Stimulated activated CD4-positive, alpha-beta T cell treated with anti-CD3 and anti-CD28 coated beads, Interleukin-15, amount 100 ng/mL, for 24 hours (primary cell): ENCODE results near the gene NAT8L.
"Not testable (repeated sequence)": the region's sequence is repeated elsewhere in the genome, so short reads cannot be mapped to it uniquely, and the experiment has no call there.

Experiments
- DNase-seq: peaks from one replicate; pipeline ENCODE4 v3.0.0-alpha.2; 2020

NAT8L gene, protein sequence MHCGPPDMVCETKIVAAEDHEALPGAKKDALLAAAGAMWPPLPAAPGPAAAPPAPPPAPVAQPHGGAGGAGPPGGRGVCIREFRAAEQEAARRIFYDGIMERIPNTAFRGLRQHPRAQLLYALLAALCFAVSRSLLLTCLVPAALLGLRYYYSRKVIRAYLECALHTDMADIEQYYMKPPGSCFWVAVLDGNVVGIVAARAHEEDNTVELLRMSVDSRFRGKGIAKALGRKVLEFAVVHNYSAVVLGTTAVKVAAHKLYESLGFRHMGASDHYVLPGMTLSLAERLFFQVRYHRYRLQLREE

DNA sequence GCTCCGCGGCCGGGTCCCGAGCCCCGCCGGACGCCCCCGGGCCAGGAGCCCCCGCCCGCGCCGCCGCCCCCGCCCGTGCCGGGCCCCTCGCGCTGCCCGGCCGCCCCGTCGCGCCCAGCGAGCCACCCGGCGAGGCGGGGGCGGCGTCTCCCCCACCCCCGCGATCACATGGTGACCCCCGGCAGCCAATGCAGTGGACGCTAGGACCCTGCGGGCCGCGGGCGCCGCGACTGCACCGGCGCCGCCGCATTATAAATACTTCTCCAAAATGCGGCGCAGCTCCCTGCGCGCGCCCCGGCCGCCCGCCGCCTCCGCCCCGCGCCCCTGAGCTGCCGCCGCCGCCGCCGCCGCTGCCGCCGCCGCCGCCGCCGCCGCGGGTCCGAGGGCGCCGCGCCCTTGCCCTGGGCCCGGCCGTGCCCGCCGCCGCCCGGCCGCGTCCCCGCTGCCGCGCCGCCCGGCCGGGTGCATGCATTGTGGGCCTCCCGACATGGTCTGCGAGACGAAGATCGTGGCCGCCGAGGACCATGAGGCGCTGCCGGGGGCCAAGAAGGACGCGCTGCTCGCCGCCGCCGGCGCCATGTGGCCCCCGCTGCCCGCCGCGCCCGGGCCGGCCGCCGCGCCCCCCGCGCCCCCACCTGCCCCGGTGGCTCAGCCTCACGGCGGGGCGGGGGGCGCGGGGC lies at the start of gene NAT8L:
Gene NAT8L (plus strand): TSS at position 282 of the 680 bp plus-strand sequence. CDS start 185 bp downstream, at position 467.
- peak; percentile 35 for DNase-seq

DNA sequence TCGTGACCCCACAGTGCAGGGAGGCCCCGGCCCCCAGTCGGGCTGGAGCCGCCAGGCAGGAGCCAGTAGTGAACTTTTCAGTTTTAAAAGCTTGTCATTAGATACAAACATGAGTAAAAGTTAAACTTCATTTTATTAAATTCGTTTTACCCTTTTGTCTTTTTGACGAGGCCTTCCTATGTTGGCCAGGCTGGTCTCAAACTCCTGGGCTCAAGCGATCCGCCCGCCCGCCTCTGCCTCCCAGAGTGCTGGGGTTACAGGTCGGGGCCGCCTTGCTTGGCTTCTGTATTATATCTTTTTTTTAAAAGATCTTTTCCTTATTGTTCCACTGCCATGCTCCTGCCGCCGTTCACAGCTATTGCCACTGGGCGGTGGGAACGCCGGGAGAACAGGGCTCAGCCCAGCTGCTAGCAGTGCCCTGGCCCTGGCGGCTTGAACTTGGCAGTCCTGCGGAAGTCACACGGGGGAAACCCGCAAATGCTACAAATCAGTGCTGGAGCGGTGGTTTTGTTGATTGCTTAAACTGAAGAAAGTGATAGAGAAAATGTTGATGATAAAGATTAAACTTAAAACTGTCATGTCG lies 49.4 kb upstream of the NAT8L start:
- DNase-seq = peak; percentile 68

DNA sequence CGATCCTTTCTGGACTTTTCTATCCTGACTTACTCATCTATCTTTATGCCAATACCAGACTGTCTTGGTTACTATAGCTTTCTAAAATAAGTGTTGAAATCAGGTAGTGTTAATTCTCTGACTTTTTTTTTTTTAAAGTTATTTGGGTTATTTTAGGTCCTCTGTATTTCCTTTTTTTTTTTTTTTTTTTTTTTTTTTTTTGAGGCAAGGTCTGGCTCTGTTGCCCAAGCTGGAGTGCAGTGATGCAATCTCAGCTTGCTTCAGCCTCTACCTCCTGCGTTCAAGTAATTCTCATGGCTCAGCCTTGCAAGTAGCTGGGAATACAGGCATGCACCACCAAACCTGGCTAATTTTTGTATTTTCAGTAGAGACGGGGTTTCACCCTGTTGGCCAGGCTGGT lies 47.5 kb upstream of the NAT8L start:
- no peak for DNase-seq

DNA sequence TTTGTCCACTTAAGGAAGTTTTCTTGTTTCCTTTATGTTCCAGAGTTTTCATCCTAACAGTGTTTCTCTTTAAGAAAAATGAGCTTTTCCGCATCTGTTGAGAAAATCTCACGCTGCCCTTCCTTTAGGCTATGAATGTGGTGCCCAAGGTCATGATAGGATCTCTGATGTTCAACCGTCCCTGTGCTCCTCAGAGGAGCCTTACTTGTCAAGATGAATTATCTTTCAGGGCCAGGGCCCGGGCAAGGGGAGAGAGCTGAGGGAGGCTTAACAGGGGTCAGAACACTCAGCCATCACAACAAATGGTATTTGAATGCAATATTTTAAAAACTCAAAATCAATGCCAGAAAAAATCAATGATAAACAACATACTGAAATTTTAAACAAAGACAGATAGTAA lies 44.1 kb upstream of the NAT8L start:
- DNase-seq = no peak

DNA sequence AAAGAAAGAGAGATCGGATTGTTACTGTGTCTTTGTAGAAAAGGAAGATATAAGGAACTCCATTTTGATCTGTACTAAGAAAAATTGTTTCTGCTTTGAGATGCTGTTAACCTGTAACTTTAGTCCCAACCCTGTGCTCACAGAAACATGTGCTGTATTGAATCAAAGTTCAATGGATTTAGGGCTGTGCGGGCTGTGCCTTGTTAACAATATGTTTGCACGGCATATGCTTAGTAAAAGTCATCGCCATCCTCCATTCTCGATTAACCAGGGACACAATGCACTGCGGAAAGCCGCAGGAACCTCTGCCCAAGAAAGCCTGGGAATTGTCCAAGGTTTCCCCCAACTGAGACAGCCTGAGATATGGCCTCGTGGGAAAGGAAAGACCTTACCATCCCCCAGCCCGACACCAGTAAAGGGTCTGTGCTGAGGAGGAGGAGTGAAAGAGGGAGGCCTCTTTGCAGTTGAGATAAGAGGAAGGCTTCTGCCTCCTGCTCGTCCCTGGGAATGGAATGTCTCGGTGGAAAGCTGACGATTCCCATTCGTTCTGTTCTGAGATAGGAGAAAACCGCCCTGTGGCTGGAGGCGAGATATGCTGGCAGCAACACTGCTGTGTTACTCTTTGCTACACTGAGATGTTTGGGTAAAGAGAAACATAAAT lies 37.6 kb upstream of the NAT8L start:
- DNase-seq = not testable (repeated sequence)

DNA sequence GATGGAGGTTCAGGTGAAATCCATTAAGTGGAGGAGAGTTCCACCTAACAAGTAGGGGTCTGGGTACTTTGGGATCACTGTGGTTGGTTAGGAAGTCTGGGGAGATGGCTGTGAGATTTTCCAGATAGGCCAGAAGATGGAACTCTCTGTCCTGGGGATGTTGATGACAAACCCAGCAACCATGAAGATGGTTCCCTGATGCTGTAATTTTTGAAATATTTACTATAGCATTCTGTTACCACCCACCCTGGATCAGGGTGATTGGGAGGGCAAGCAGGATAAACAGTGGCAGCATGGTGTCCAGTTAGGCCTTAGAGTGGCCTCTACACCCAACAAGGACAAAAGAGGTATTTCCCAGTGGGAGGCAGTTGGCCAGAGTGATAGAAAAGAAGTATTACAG lies 34.4 kb upstream of the NAT8L start:
- no peak for DNase-seq

DNA sequence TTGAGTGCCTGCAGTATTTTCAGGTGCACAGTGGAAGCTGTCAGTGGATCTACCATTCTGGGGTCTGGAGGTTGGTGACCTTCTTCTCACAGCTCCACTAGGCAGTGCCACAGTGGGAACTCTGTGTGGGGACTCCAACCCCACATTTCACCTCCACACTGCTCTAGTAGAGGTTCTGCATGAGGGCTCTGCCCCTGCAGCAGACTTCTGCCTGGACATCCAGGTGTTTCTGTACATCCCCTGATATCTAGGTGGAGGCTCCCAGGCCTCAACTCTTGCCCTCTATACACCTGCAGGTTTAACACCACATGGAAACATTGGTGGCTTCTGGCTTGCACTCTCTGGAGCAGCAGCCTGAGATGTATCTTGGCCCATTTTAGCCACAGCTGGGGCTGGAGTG lies 33.3 kb upstream of the NAT8L start:
- no peak for DNase-seq

DNA sequence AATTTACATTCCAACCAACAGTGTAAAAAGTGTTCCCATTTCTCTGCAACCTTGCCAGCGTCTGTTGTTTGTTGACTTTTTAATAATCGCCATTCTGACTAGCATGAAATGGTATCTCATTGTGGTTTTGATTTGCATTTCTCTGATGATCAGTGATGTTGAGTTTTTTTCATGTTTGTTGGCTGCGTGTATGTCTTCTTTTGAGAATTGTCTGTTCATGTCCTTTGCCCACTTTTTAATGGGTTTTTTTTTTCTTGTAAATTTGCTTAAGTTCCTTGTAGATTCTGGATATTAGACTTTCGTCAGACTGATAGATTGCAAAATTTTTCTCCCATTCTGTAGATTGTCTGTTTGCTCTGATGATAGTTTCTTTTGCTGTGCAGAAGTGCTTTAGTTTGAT lies 32.0 kb upstream of the NAT8L start:
- not testable (repeated sequence) for DNase-seq

DNA sequence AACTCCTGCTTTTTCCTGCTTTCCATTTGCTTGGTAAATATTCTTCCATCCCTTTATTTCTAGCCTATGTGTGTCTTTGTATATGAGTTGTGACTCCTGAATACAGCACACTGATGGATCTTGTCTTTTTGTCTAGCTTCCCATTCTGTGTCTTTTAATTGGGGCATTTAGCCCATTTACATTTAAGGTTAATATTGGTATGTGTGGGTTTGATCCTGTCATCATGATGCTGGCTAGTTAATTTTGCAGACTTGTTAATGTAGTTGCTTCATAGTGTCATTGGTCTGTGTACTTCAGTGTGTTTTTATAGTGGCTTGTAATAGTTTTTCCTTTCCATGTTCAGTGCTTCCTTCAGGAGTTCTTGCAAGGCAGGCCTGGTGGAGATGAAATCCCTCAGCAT lies 28.0 kb upstream of the NAT8L start:
- not testable (repeated sequence) for DNase-seq

DNA sequence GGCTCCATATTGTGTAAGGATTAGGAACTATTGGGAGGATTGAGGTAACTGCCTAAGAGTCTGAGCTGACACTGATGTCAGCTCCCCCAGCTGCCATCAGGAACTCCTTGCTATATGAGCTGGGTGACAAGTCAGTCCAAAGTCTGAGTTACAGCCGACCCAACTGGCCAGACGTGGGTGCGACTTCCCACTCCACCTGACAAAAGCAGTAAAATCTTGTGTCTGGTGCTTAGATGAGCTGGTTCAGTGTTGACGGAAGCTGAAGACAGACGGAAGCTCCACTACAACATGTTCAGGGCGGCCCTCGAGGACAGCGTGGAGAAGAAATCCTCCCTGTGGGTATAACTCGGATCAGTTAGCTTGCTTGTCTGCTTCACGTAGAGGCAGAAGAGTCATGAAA lies 22.8 kb upstream of the NAT8L start:
- no peak for DNase-seq

DNA sequence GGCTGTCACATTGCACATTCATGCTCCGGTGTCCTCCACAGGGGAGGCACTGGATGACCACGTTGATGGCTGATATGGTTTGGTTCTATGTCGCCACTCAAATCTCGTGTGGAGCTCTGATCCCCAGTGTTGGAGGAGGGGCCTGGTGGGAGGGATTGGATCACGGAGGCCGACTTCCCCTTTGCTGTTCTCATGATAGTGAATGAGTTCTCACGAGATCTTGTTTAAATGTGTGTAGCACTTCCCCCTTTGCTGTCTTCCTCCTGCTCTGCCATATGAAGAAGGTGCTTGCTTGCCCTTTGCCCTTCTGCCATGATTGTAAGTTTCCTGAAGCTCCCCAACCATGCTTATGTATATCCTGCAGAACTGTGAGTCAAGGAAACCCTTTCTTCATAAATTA lies 22.3 kb upstream of the NAT8L start:
- DNase-seq = no peak

DNA sequence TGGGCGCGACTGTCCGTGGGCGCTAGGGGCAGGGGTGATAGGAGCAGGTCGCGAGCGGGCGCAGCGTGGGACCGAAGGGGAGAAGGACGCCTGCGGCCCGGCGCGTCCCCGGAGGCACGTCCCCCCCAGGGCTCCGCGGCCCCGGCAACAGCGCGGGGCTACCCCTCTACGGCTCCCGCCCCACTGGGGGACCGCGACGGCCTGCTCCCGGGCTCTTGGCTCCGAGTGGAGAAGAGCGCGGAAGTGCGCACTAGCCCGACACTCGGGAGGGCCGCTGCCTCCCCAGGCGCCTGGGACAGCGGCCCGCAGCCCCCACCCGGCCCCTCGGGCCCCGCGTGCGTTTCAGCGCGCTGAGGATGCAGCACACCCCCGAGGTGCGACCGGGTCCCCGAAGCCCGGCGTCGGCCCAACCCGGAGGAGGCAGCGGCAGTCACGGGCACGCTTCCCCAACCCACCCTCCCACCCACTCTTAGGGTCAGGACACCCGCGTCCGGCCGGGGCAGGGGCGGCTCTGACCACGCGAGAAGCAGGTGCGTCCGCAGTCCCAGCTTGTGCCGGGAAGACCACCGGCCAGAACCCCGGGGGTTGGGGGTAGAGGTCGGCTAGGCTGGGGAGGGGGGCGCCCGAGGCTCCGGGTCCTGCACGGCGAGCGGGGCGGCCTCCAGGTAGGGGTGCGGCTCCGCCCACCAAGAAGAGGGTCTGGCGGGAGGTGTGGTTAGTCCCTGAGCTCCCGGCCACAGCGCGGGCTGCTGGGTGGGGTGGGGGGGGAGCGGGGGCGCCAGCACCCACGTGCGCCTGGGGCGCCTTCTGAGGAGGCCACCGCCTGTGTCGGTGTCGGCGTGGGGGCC lies 18.5 kb upstream of the NAT8L start:
- no peak for DNase-seq

DNA sequence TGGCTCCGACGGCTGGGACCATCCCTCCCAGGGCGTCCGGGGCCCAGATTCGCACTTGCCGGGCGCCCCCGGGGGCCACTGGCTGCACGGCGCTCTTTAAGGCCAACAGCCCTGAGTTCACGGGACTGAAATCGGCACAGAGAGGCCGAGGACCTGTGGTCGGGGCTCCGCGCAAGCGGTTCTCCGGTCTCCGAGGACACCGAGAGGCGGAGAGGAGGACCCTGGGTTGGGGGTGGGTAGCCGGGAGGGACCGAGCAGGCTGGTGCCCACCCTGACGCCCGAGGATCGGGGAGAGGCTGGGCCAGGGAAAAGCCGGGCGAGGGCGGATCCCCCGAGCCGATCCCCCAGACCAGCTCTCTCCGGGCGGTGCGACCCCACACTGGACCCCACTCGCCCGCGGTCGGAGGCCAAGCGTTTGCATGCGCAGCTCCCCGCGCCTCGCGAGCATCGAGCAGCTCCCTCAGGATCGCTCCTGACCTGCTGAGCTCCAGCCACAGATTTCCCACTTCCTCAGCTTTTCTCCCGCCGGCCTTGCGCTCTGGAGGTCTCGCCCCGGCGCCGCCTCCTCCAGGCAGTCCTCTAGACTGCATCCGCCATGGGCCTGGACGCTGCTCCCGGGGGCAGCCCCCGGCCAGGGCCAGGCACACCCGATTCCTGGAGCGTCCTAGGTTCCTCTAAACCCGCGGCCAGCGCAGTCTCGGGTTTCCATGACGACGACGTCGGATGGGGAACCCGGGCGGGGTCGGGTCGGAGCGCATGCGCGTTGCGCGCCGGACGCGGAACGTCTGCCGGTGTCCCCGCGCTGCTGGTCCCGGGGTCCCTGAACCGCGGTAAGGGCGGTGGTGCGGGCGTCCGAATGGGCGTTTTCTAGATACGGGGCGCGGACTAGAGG lies 17.6 kb upstream of the NAT8L start:
- peak; percentile 95 for DNase-seq

DNA sequence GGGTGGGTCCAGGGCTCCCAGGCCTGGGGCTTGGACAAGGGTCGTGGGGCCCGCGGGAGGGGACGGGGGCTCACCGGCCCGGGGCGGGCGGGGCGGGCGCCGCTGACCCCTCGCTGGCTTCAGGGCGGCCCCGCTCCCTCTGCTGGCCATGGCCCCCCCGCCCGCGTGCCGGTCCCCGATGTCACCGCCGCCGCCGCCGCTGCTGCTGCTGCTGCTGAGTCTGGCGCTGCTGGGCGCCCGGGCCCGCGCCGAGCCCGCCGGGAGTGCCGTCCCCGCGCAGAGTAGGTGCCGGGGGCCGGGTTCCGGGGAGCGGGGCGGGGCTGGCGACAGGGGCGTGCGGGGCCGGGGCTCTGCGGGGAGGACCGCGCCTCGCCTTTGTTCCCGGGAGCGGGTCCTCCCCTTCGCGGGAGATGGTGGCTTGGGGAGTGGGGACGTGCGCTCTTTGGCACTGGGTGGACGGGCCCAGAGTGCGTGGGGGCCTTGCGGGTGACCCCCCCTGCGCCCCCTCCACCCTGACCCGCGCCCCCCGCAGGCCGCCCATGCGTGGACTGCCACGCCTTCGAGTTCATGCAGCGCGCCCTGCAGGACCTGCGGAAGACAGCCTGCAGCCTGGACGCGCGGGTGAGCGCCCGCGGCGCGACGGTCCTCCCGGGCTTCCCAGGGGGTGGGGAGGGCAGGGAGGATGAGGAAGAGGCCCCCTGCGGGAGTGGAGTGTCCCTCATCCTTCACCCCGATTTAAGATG lies 16.8 kb upstream of the NAT8L start:
- peak; percentile 65 for DNase-seq

DNA sequence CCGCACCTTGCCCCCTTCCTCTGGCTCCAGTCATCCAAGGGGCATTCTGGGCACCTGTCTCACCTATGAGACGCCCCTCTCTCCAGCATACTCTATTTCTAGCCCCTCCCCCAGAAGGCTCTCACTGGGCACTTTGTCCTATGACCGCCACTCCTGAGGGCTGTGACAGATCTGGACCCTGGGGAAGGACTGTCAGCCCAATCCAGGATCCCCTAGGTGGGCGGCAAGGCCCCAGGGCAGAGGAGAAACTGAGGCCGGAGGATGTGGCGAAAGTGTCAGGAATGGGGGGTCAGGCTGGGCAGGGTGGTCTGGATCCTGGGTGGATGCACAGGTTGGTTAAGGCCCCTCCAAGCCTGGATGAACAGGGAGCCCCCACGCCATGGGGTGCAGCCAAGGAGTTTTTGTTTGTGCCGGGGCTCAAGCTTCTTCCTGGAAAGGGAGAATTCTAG lies 16.2 kb upstream of the NAT8L start:
- no peak for DNase-seq

DNA sequence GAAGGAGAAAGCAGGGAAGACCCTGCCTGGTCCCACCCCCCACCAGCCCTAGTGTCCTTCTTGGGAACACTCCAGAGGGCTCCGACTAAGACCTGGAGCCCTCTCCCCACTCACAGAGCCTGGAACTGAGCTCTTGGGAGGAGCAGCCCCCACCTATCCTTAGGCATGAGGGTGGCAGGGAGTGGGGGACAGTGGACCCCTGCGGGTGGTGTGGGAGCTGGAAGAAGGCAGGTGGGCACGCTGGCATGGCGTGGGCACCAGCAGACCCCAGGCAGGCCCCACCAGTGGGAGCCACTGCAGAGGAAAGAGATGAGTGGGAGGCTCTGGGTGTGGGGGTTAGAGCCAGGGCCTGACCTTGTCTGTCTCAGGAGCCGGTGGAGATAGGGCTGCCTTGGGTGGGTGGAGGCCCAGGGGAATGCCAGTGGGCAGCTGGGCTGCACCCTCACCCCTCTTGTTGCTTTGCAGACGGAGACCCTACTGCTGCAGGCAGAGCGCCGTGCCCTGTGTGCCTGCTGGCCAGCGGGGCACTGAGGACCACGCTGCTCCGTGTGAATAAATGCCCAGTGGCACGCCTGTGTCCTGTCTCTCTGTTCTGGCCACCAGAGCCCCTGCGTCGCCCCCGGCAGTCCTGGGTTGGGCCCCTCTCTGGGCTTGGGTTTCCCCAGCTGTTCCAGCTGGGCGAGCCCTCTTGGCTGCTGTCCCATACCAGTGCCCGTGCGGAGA lies 15.6 kb upstream of the NAT8L start:
- DNase-seq = no peak

DNA sequence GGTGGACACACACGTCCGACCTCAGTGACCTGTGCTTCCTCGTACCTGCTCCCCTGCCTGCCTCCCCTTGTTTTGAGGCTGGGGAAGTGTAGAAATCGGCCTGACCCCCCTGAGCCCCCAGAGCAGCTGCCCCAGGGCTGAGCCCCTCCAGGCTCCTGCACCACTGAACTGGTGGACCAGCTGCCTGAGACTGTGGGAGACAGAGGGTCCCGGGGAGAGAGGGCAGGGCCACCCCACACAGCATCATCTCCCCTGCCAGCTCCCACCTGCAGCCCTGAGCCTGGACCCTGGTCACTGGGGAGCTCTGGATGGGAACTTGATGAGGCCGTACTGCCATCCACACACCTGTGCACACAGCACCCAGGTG lies 15.0 kb upstream of the NAT8L start:
- DNase-seq = no peak

DNA sequence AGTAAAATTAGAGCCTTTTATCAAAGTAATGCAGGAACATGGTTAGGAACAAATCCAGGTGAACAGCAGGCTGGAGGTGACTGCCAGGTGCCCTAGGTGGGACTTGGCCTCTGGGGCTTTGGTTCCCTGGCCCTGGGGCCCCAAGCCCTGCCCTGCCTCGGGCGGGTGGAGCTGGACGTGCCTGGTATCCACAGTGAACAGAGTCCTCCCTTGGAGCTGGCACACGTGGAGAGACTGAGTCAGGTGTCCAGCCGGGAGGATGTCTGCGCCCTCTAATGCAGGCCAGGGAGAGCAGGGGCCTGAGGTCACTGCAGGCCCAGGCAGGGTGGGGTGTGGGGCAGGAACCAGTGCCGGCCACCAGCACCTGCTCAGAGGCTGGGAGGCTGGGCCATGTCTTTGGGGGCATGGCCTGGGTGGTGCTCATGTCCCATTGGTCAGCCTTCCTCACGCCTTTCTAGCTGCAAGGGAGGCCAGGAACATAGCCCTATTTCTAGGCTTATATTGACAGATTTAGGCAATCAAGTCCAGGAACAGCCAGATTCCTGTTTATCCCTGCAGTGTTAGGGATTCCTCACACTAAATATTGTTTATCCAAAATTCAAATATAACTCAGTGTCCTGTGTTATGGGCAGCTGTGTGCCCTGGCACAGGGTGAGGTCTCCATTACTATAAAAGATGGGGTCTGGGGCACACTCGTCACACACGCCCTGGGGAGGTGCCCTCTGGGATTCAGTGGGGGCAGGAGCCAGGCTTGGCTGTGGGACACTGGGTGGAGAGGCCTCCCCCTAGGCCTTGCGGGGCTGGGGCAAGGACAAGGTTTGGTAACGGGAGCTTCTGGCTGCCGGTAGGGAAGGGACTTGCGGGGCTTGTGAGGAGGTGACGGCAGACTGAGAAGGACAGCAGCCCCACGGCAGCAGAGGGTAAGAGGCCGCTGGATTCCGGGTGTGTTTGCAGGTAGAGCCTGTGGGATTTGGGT lies 14.3 kb upstream of the NAT8L start:
- DNase-seq = no peak

DNA sequence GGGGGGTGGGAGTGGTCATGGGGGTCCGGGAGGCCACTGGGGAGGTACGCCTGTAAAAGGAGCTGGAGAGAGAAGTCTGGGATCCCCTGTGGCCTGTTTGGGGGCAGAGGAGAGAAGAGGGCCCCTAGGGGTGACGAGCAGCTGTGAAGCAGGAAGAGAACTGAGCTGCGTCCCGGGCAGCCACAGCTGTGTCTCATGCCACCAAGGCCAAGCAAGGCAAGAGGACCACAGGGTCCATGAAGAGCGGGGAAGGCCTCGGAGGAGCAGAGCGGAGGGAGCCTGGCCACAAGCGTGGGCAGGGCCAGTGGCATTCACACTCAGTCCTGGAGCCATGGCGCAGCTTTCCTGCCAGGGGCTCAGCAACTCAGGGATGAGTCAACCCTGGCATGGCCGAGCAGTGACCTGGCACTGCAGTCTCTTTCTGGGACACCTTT lies 13.6 kb upstream of the NAT8L start:
- no peak for DNase-seq
